NCI-H345 (cell line): ENCODE data around the gene FAAP100.

Experiments used
- DNase-seq: peaks from one replicate; lab custom pipeline; 2025; lab: John Stamatoyannopoulos, UW

Gene FAAP100

DNA sequence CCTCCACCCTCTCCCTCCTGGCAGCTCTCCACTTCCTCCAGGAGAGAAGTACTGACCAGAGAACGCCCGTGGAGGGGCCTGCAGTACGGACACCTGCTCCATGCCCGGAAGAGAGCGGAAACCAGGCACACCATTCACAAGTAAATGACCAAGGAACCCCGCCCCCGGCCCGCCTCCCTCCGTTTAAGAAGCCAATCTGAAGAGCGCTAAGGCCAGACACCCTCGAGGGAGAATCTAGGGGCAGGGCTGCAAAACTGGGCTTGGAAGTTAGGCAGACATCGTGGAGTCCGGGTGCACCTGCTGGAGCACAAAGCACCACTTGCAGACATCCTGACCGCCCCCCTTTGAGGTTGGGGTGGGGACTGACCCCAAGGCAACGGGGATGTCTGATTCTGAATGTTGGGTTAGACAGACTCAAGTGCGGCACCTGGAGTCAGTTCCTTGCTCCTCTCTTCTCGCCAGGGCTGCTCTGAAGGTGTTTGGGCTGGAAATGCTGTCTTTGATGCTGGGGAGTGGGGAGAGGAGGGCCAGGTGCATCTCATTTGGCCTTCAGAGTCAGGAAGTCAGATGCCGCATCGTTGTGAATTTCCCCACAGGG is 964 bp upstream of the FAAP100 start:
- DNase-seq: peak; percentile 90

- no peak for DNase-seq
These were observed 502 bp downstream of the FAAP100 start for GRCh38 chr17:81551458-81552243.

GRCh38 chr17:81550830-81551457 is 1.2 kb downstream of the FAAP100 start:
- DNase-seq: no peak

DNA sequence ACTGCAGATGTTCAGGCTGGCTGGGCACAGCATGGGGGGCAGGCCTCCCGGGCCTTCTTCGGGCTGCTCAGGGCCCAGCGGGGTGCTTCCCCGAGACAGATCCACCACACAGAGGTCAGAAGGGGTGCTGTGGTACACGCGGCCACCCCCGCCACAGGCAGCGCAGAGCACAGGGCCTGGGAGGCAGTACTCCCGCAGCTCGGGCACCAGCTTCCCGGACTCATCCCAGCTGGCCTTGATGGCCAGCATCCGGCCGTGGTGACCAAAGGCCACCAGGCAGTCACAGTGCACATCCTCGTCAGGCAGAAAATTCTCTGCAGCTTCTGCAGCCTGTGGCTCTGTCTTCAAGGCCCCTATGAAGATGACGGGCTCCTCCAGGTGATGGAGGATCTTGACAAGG is 1.9 kb downstream of the FAAP100 start:
- DNase-seq: no peak

- DNase-seq: no peak
These were observed 2.3 kb downstream of the FAAP100 start for GRCh38 chr17:81549826-81550225.

GRCh38 chr17:81549031-81549557 is 3.1 kb downstream of the FAAP100 start:
- DNase-seq: no peak

DNA sequence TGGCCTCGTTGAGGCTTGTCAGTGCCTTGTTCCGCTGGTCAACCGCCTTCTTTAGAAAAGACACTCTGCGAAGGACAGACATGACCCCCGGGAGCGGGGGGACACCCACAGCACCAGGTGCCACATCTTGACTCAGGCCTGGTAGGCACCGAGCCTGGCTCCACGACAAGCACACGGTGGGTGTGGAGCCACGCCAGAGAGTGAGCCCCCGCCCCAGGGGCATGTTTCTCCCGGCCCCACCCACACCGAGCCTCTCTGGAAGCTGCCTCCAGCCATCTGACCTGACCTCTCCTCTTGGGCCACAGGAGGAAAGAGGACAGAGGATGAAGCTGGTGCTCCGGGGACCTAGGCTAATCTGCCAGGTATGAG is 4.6 kb downstream of the FAAP100 start:
- DNase-seq: no peak

DNA sequence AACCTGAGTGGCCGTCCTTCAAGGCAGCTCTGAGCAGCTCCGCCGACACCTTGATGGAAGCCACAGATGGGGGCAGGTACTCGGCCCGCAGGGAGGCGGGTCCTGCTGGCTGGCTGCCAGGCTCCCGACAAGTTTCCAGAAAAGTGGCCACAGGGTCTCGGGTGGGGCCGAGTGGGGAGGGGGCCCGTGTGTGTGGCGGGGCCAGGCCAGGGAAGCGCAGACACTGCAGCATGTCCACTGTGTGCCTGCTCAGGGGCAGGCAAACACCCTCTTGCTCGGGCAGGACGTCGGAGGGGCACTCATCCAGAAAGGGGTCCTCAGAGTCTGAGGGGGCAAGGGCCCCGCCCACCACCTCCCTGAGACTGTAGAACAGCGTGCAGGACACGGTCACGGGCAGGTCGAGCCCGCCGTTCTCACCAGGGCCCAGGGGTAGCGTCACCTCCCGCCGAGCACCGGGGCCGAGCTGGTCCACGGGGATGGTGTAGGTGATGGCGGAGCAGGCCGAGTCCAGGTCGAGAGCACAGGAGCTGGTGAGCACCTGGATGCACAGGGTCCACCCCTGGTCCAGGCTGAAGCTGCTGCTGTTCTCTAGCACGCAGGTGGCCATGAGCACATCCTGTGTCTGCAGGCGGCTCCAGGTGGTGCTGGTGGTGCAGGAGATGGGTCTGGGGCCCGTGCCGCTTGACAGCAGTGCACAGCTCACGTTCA is 5.1 kb downstream of the FAAP100 start:
- DNase-seq: no peak

GRCh38 chr17:81545160-81545949 is 6.8 kb downstream of the FAAP100 start:
- no peak for DNase-seq

GRCh38 chr17:81544281-81544974 is 7.7 kb downstream of the FAAP100 start:
- no peak for DNase-seq

DNA sequence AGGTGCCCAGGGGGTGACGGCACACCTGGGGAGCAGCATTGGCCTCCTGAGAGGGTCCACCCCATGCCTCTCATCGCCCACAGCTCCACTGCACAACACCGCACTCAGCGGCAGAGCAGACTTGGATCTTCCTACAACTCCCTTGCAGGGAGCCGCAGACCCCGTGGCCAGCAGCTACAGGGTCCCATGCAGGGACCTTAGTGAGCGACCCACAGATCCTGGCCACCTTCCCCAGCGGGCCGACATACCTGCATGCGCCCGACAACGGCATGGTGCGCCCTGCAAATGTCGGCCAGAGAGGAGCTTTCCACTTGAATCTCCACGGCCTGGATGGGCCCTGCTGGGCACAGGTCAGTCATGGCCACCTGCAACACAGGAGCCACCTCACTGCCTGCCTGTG is 8.4 kb downstream of the FAAP100 start:
- DNase-seq: no peak

DNA sequence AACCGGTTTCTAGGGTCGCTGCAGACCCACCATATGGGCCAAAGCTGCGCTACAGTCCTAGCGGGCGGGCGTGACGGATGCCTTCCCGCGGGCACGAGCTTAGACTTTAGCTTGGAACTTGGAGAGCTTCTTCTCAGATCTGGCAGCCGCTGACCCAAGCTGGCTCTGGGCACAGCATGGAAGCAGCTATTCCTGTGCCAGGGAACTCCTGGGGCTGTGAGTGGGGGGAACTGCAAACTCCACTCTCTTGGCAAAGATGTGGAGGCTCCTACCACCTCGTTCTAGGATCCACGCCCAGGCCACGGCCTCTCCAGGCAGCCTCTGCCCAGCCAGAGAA is 8.8 kb downstream of the FAAP100 start:
- no peak for DNase-seq

DNA sequence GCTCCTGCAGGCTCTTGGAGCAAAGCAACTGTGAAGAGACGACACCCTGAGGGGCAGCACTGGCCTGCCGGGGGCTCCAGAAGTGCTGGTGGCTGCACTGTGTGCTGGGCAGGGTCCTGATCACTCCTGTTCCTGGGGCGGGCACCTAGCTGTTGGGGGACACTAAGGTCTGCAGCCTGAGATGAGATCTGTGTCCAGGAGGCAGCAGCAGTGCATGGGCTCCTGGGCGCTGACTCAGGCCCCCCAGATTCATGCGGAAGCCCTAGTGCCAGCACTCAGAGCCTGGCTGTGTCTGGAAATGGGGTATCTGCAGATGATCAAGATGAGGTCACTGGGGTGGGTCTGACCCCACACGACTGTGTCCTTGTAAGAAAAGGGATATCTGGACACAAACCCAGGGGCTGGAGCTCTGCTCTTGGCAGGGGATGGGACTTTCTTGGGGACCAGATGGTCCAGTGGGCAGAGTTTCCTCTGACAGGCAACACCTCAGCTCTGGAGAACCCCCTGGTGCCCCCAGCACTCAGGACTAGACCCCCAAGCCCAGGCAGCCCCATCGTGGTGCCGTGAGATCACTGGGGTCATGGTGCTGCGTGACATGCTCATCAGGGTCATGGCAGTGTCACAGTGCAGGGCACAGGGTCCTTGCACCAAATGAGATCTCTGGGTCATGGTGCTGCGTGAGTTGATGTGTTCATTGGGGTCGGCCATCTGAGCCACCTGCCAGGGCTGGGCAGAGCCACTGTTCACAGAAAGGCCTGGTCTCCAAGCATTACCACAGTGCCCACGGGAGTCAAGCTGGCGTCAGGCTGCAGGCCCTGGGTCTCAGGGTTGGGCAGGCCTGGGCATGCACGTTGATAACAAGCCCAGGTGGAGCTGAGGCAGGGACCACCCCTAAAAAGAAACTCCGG is 9.5 kb downstream of the FAAP100 start:
- no peak for DNase-seq

DNA sequence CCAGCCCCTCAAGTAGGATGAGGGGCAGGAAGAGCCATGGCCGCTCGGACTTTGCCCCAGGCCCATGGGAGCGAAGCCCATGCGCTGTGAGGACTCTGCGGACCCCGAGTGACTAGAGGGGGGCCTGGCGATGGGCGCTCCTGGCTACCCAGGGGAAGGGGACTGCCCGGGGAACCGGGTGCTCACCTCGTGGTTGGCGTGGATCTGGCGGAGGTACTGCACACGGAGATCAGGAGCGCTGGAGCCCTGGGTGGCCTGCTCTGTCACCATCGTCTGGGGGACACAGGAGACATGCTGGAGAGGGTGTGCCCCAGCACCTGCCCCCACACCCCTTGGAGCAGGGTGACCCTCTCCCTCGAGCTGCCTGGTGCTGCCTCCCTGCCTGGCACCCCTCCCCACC is 11.0 kb downstream of the FAAP100 start:
- no peak for DNase-seq

- DNase-seq: no peak
These were observed 11.5 kb downstream of the FAAP100 start for GRCh38 chr17:81540676-81541027.

DNA sequence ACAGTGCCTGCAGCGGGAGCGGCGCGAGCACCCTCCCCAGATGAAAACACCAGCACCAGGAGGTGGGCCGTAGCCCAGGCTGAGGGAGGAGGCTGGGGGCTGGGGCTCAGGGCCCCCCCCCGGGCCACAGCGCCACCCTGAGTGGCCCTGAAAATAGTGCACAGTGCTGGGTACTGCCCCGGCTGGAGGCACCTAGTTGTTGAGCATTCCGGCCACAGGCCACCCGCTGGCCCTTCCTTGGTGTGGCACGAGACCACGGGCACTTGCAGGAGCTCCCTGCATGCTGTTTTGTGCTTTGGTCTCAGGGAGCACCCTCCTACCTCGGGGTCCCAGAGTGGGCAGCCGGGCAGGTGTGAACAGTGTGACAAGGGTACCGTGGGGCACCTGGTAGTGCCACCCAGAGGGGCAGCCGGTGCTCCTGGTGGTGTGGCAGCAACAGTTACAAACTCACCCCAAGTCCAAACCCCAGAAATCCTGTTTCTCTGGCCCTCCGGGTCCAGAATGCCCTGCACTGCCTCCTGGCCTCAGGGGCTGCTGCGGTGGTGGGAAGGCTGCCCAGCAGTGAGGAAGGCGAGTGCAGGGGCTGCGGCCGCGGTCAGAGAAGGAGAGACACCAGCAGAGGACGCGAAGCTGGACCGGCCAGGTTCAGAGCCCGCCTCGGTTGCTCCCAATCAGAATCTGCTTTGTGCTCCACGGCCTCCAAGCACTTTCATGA is 12.0 kb downstream of the FAAP100 start:
- DNase-seq: no peak

- DNase-seq: no peak
These were observed 12.6 kb downstream of the FAAP100 start for GRCh38 chr17:81539571-81539900.

DNA sequence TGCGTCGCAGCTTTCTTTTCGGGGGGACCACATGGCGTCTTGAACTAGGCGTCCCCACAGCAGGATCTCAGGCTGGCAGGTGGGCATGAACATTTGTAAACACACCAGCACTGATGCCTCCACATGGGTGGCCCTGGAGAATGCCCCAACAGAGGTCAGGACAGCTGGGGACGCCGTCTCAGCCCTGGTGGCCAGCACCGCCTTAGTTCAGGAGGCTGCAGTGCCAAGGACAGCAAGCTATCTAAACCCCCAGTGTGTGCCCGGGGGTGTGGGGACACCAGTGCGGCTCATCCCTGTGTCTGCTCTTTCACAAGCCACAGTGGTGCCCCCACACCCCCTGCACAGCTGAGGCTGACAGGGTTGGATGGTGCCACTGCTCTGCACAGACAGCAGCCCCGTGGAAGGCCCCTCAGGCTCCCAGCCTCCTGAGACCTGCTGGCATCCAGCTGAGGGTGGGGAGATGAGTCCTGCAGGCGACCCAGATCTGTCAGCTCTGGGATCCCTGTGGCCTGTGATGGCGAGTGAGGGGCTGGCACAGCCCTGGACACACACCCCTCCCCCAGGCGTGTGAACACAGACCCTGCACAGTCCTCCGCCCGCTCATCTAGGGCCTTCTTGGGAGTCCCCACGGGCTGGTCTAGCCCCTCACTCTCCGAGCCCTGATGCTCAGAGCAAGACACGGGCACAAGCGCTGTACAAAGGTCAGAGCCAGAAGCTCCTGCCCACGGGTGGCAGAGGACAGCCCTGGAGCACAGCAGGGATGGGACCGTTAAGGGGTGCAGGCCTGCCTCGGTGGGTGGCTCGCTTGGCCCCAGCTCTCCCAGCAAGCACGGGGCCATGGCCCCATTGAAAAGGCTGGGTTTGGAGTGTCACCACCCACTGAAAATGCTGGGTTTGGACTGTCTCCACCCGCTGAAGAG is 13.2 kb downstream of the FAAP100 start:
- DNase-seq: no peak
